NCI-H2029 treated with DMSO at 0.1 percent for 48 hours (cell line): Measurements from ENCODE around the gene CRTC2.

Source experiments
- DNase-seq: peaks from one replicate; lab custom pipeline; 2025; lab: John Stamatoyannopoulos, UW

Gene CRTC2

GRCh38 chr1:153973071-153973470 lies 14.7 kb upstream of the CRTC2 start:
- DNase-seq, result no peak

- DNase-seq, result no peak
These were observed 11.9 kb upstream of the CRTC2 start for GRCh38 chr1:153970346-153970745.

- no peak for DNase-seq
These were observed 10.6 kb upstream of the CRTC2 start for GRCh38 chr1:153968972-153969371.

- no peak for DNase-seq
These were observed 10.0 kb upstream of the CRTC2 start for GRCh38 chr1:153968408-153968807.

- peak; percentile 73 for DNase-seq
These were observed 9.6 kb upstream of the CRTC2 start for GRCh38 chr1:153968000-153968363.

- DNase-seq, result peak; percentile 93
These were observed 8.9 kb upstream of the CRTC2 start, which contains the start of gene CREB3L4 for GRCh38 chr1:153967107-153967999. CREB3L4 (plus strand) TSS chr1:153967902; CDS start chr1:153968526, 624 bp downstream.

GRCh38 chr1:153963850-153964331 lies 5.5 kb upstream of the CRTC2 start:
- no peak for DNase-seq

GRCh38 chr1:153963030-153963849 lies 4.8 kb upstream of the CRTC2 start, which contains the start of gene SLC39A1:
SLC39A1 (minus strand) TSS chr1:153963537; CDS start chr1:153962715, 822 bp downstream.
- DNase-seq, result peak; percentile 97

GRCh38 chr1:153962088-153963029 lies 3.9 kb upstream of the CRTC2 start:
- no peak for DNase-seq

- no peak for DNase-seq
These were observed 3.0 kb upstream of the CRTC2 start for GRCh38 chr1:153961421-153961820.

GRCh38 chr1:153960206-153960605 lies 1.8 kb upstream of the CRTC2 start:
- DNase-seq, result no peak

- no peak for DNase-seq
These were observed 1.0 kb upstream of the CRTC2 start for GRCh38 chr1:153959454-153959853.

GRCh38 chr1:153958961-153959260 lies 499 bp upstream of the CRTC2 start:
- no peak for DNase-seq

GRCh38 chr1:153957744-153958110 lies 685 bp downstream of the CRTC2 start:
- no peak for DNase-seq

- no peak for DNase-seq
These were observed 1.3 kb downstream of the CRTC2 start for GRCh38 chr1:153956997-153957715.

GRCh38 chr1:153954826-153955225 lies 3.6 kb downstream of the CRTC2 start:
- no peak for DNase-seq

- DNase-seq, result no peak
These were observed 4.5 kb downstream of the CRTC2 start for GRCh38 chr1:153953859-153954365.

- no peak for DNase-seq
These were observed 6.6 kb downstream of the CRTC2 start for GRCh38 chr1:153951801-153952200.

- no peak for DNase-seq
These were observed 7.2 kb downstream of the CRTC2 start for GRCh38 chr1:153951183-153951582.

GRCh38 chr1:153946622-153947241 lies 11.7 kb downstream of the CRTC2 start, which contains the start of gene DENND4B:
DENND4B (minus strand) TSS chr1:153946718; CDS start chr1:153944374, 2,344 bp downstream.
- DNase-seq, result peak; percentile 48
